Measurements from ENCODE around the gene COLGALT1. TPM values are rescaled to one million over a fixed set of nuclear protein-coding genes. Genes with fewer than 3 reads are reported as not detected.

COLGALT1 gene
- polyA plus RNA-seq (2012; rRNA removed) = 75.9 and 83.8 TPM in 2 replicates
- polyA plus RNA-seq (2012; cell fraction: cytosol; rRNA removed) = 37.6 and 48.9 TPM in 2 replicates
- polyA plus RNA-seq (2012; cell fraction: nucleus; rRNA removed) = 80.5 and 108 TPM in 2 replicates

GRCh38 chr19:17555480-17555928, at the start of gene COLGALT1:
Gene COLGALT1, plus strand, starts transcription at chr19:17555649. Its CDS starts 65 bp downstream, at chr19:17555714.
- Histone ChIP-seq H3K9ac (peak within 1 kb of the TSS; percentile 78), H3K79me2 (ENCODE audit: insufficient read depth) (peaks cover 20% of the 10 kb centered on the region), H3K4me1 (ENCODE audit: control insufficient read depth in 1 of 2, insufficient read depth in 2 of 2, low read depth in 1 of 2, low read length in 1 of 2) (peaks cover 0 to 7% of the 10 kb centered on the region in 2 experiments; a peak in 2 of 4 replicates), H3K9me3 (no peaks in the 10 kb centered on the region), H3K4me3 (ENCODE audit: low read depth in 2 of 2, low read length in 1 of 2) (peak within 1 kb of the TSS; percentile 76 to 93), H3K36me3 (replicated peaks in 1 of 2; ENCODE audit: control insufficient read depth in 1 of 2, insufficient read depth in 2 of 2, low read length in 1 of 2) (peaks cover 5 to 10% of the 10 kb centered on the region in 2 experiments), H3F3A (replicated peaks; ENCODE audit: insufficient read depth) (peaks cover 6% of the 10 kb centered on the region), H3K27ac (ENCODE audit: low read depth in 2 of 2, low read length in 1 of 2) (peak within 1 kb of the TSS; percentile 35 to 67; a peak in 3 of 4 replicates), H3K9me2 (no peaks in the 10 kb centered on the region), H3K27me3 (ENCODE audit: insufficient read depth) (no peaks in the 10 kb centered on the region), H2AFZ (ENCODE audit: low read depth) (peak within 1 kb of the TSS; percentile 91), H3K4me2 (peak within 1 kb of the TSS; percentile 98), H4K20me1 (ENCODE audit: insufficient read depth) (no peaks in the 10 kb centered on the region)
- WGBS (ENCODE audit: low lambda C conversion rate) = 0% methylated on average over 14 of the region's 64 CpGs
- CTCF ChIA-PET = interaction anchor here (0.6 to 1.8 kb wide), 2 partner anchors 51 to 1123 kb away, joined by 3 to 10 read pairs; no protein-coding TSS in a partner anchor
- POLR2A ChIA-PET = no interaction called here
- DNase-seq = peak; percentile 99
- TF ChIP-seq RXRA (IDR thresholded peaks at IDR 0.05; ENCODE audit: borderline replicate concordance, low read depth) (no peak), GABPA (IDR thresholded peaks at IDR 0.05; ENCODE audit: low read depth) (no peak), CHD2 (IDR thresholded peaks at IDR 0.05; ENCODE audit: low read length, partially characterized antibody) (no peak), JUND (IDR thresholded peaks at IDR 0.05) (no peak), FOXM1 (IDR thresholded peaks at IDR 0.05; ENCODE audit: low read depth) (no peak), MXI1 (IDR thresholded peaks at IDR 0.05; ENCODE audit: low read depth, low read length) (no peak; the same call in 1 of the 2 replicates), RAD21 (IDR thresholded peaks at IDR 0.05; ENCODE audit: low read length) (no peak), FOSL2 (IDR thresholded peaks at IDR 0.05; ENCODE audit: borderline replicate concordance, low read depth) (no peak), TCF12 (IDR thresholded peaks at IDR 0.05) (no peak), NFIC (IDR thresholded peaks at IDR 0.05; ENCODE audit: borderline replicate concordance) (no peak), SMC3 (IDR thresholded peaks at IDR 0.05; ENCODE audit: low read depth, low read length) (no peak), RFX5 (IDR thresholded peaks at IDR 0.05; ENCODE audit: low read length) (0 out of 2 replicates have a peak, but pooled peaks have one; percentile 32), POLR2AphosphoS5 (IDR thresholded peaks at IDR 0.05; ENCODE audit: low read depth, low read length) (peak; percentile 16; the same call in 1 of the 2 replicates), REST (IDR thresholded peaks at IDR 0.05; ENCODE audit: low read depth, low read length) (no peak), TAF1 (IDR thresholded peaks at IDR 0.05; ENCODE audit: borderline replicate concordance, low read depth, low read length) (no peak), PBX3 (IDR thresholded peaks at IDR 0.05) (no peak), IRF3 (IDR thresholded peaks at IDR 0.05; ENCODE audit: low read depth, low read length) (no peak), SIN3A (IDR thresholded peaks at IDR 0.05; ENCODE audit: borderline replicate concordance, low read depth, low read length) (no peak), FOXJ3 (CRISPR knock-in tag; IDR thresholded peaks at IDR 0.05) (no peak)
- TF ChIP-seq, protein P1, sequence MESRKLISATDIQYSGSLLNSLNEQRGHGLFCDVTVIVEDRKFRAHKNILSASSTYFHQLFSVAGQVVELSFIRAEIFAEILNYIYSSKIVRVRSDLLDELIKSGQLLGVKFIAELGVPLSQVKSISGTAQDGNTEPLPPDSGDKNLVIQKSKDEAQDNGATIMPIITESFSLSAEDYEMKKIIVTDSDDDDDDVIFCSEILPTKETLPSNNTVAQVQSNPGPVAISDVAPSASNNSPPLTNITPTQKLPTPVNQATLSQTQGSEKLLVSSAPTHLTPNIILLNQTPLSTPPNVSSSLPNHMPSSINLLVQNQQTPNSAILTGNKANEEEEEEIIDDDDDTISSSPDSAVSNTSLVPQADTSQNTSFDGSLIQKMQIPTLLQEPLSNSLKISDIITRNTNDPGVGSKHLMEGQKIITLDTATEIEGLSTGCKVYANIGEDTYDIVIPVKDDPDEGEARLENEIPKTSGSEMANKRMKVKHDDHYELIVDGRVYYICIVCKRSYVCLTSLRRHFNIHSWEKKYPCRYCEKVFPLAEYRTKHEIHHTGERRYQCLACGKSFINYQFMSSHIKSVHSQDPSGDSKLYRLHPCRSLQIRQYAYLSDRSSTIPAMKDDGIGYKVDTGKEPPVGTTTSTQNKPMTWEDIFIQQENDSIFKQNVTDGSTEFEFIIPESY (IDR thresholded peaks at IDR 0.05; ENCODE audit: borderline replicate concordance, low read depth) = no peak
- TF ChIP-seq, protein P2, sequence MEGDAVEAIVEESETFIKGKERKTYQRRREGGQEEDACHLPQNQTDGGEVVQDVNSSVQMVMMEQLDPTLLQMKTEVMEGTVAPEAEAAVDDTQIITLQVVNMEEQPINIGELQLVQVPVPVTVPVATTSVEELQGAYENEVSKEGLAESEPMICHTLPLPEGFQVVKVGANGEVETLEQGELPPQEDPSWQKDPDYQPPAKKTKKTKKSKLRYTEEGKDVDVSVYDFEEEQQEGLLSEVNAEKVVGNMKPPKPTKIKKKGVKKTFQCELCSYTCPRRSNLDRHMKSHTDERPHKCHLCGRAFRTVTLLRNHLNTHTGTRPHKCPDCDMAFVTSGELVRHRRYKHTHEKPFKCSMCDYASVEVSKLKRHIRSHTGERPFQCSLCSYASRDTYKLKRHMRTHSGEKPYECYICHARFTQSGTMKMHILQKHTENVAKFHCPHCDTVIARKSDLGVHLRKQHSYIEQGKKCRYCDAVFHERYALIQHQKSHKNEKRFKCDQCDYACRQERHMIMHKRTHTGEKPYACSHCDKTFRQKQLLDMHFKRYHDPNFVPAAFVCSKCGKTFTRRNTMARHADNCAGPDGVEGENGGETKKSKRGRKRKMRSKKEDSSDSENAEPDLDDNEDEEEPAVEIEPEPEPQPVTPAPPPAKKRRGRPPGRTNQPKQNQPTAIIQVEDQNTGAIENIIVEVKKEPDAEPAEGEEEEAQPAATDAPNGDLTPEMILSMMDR (IDR thresholded peaks at IDR 0.05) = no peak
- TF ChIP-seq, protein P3, sequence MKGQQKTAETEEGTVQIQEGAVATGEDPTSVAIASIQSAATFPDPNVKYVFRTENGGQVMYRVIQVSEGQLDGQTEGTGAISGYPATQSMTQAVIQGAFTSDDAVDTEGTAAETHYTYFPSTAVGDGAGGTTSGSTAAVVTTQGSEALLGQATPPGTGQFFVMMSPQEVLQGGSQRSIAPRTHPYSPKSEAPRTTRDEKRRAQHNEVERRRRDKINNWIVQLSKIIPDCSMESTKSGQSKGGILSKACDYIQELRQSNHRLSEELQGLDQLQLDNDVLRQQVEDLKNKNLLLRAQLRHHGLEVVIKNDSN (IDR thresholded peaks at IDR 0.05; ENCODE audit: borderline replicate concordance, low read depth) = no peak
- TF ChIP-seq, protein P4, sequence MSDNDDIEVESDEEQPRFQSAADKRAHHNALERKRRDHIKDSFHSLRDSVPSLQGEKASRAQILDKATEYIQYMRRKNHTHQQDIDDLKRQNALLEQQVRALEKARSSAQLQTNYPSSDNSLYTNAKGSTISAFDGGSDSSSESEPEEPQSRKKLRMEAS (IDR thresholded peaks at IDR 0.05; ENCODE audit: low read depth) = peak; percentile 76; the same call in 1 of the 2 replicates

Data from SK-N-SH (cell line).